ENCODE data around the gene FHL3. TPM values are rescaled to one million over a fixed set of nuclear protein-coding genes. Genes with fewer than 3 reads are reported as not detected.

FHL3 gene, protein sequence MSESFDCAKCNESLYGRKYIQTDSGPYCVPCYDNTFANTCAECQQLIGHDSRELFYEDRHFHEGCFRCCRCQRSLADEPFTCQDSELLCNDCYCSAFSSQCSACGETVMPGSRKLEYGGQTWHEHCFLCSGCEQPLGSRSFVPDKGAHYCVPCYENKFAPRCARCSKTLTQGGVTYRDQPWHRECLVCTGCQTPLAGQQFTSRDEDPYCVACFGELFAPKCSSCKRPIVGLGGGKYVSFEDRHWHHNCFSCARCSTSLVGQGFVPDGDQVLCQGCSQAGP
- total RNA-seq (10 to 100 TPM; 11.0 to 11.4 TPM), polyA plus RNA-seq (10 to 100 TPM in 1 of 3 donors, 1 to 10 TPM in 2; 4.8 to 12.7 (median 8.1) TPM), total RNA-seq (3.4 to 15.3 (median 6.4) reads per million in 6 experiments)

DNA sequence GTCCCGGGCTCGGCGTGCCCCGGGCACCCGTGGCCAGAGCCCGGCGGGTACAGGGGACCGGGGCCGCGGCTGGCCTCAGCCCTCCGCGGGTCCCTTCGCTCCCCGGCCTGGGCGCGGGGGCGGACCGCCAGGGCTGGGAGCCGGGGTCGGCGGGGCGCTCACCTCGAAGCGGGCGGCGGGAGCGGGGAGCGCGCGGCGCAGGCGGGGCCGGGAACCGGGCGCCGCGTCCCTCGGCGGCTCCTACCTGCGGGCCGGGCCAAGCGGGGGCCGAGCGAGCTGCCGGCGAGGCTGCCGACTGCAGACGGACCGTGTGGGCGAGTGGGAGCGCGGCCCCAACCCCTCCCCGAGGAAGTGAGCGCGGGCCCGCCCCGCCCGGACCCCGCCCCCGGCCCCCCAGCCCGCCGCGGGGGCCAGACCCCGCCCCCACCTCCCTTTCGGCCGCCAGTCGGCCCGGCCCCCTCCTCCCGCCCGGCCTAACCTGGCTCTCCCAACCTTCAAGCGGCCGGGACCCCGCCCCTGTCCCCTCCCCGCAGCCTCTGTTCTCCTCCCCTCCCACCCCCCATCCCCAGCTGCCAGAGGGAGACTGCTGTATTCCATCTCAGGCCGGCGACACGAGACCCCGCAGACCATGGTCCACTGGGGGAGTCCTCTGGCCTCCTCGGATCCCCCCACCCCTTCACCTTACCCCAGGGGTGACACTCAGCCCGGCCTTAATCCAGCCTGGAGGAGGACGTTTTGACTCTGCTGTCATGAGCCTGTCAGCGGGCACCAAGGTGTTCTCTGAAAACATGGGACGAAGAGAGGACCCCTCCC lies at the start of gene FHL3:
Gene FHL3 (minus strand): TSS at position 320 of the 813 bp plus-strand sequence. CDS start 6,102 bp downstream, outside the sequence.
- no peaks in the 10 kb centered on the region for H3K9me3 Mint-ChIP-seq
- H3K4me3 Mint-ChIP-seq, result peak within 1 kb of the TSS; percentile 79 to 93 (median 86)
- peaks cover 0 to 2% (median 0%) of the 10 kb centered on the region in 5 donors for H3K27me3 Mint-ChIP-seq
- peak within 1 kb of the TSS; percentile 55 to 93 (median 87) for H3K27ac Mint-ChIP-seq
- POLR2A ChIA-PET, result interaction anchor here (1.1 kb wide), 1 partner anchor 10 kb away, joined by 3 read pairs; no protein-coding TSS in a partner anchor
- H3K36me3 Mint-ChIP-seq, result no peaks in the 10 kb centered on the region
- peaks cover 20 to 62% (median 54%) of the 10 kb centered on the region in 4 donors for H3K4me1 Mint-ChIP-seq
- peak; percentile 17 to 65 for ATAC-seq
- peak in 5 of 10 donors; percentile 22 to 72 (median 54) for DNase-seq

DNA sequence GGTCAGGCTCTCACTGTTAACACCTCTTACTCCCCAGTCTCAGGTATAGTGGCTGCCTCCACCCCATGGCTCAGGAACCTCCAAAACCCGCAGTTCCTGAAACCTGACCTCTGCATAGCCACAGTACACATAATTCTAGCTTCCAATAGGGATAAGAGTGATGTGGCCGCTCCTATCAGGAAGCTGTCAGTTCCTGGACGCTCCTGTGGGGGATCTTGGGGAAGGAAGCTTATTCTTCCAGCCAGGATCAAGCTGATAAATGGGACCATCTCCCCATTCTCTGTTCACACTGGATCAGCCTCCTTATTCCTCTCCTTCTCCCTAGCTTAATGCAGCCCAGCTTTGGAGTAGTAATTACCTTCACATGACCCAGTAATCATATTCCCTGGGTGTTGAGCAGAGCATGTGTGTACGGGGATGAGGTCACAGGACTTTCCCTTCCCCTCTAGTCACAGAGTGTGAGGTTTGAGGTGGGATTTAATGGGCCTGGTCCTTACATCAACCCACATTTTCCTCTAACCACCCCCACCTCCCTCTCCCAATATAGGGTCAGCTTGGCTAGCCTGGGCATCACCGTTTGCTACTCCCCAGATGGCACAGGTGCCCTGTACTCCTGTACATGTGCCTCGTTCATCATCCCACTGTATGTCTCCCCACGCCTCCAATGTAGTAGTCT lies 48.2 kb upstream of the FHL3 start:
- POLR2A ChIA-PET, result no interaction called here
- Mint-ChIP-seq H3K4me1 (peaks cover 0 to 13% (median 7%) of the 10 kb centered on the region in 4 donors), H3K36me3 (no peaks in the 10 kb centered on the region), H3K27me3 (peaks cover 2 to 16% (median 14%) of the 10 kb centered on the region in 5 donors), H3K27ac (peak overlapping the region in 1 of 10 donors; percentile 8), H3K4me3 (no peak overlapping the region), H3K9me3 (no peaks in the 10 kb centered on the region)
- no peak for ATAC-seq
- no peak for DNase-seq

DNA sequence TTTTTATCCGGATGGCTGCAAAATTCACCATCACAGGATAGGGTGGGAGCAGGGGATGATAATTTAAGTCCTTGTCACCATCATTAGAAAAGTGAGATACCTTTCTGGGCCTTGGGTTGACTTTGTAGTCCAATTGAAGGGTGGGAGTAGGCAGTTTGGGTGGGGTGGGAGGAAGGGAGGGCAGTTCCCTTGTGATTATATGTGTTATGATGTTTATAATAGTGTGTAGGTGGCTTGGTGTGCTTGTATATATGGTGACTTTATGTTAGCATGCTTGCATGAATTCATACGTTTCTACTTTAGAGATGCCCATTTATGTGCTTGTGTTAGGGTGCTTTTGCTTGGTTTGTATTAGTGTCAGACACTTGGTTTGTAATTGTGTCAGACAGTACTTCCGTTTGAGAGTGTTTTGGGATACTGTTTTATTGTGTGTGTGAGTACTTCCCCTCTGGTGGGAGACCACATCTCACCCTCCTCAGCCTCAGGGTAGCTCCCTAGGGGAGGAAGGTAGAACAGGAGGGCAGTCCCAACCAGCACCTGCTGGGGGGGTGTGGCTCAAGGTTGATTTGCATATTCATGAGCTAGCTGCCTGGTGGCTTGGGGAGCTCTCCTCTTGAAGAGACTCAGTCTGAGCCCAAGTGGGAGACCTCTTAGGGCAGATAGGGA lies 47.6 kb upstream of the FHL3 start:
- no peaks in the 10 kb centered on the region for H3K9me3 Mint-ChIP-seq
- no peak for DNase-seq
- POLR2A ChIA-PET, result no interaction called here
- peaks cover 2 to 14% (median 10%) of the 10 kb centered on the region in 5 donors for H3K27me3 Mint-ChIP-seq
- no peaks in the 10 kb centered on the region for H3K36me3 Mint-ChIP-seq
- no peak overlapping the region for H3K4me3 Mint-ChIP-seq
- H3K4me1 Mint-ChIP-seq, result peaks cover 0 to 13% (median 7%) of the 10 kb centered on the region in 4 donors
- ATAC-seq, result peak; percentile 38 to 54
- no peak overlapping the region for H3K27ac Mint-ChIP-seq

DNA sequence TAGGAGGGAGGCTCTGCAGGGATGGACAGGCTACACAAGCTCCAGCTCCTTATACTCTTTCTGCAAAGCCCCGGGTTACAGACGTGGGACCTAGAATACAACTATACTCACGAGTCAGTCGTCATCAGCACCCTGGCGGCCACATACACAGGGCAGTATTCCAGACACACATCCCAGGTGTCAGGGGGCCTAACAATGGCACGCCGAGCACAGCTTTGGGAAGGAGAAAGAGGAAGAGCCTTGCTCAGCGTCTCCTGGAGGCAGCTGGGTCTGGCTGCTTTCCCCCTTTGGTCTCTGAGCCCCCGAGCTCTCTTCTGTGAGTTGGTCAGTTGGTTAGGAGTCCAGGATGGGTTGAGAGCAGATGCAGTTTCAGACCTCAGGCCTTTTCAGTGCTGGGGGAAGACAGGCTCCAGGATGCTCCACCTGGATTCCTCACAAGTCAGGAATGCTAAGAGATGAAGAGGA lies 45.8 kb upstream of the FHL3 start:
- Mint-ChIP-seq H3K4me1 (peaks cover 0 to 13% (median 7%) of the 10 kb centered on the region in 4 donors), H3K4me3 (no peak overlapping the region), H3K27ac (no peak overlapping the region), H3K36me3 (no peaks in the 10 kb centered on the region), H3K9me3 (no peaks in the 10 kb centered on the region), H3K27me3 (peaks cover 2 to 16% (median 10%) of the 10 kb centered on the region in 5 donors)
- POLR2A ChIA-PET, result no interaction called here
- ATAC-seq (no peak), DNase-seq (no peak)

DNA sequence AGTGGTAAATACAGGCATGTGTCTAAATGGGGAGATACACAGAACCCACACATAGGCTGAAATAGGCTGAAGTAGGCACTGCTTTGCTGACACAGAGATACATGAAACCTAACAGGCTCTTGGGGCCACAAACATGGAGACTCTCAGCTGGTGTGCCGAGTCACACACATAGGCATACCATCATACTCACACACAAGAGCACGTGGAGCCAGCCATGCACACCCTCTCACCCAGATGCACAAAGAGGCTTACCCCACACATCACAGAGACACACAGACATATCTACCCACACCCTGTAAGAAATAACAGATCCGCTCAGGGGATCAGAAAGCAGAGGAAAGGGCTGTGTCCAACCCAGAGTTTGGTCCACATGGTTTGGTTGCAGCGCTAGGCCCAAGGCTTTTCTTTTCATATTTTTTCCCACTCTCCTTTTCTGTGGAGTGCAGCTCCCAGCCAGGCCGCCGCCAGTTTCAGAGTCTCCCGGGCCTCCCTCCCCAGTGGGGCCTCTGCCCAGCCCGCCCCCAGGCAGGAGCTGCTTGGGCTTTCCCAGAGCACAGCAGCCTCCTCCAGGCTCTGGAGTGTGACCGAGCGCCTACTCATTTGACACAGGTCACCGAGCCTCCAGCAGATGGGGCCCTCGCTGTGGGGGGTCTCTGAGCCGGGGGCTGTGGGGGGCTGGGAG lies 45.2 kb upstream of the FHL3 start:
- peaks cover 2 to 19% (median 8%) of the 10 kb centered on the region in 5 donors for H3K27me3 Mint-ChIP-seq
- POLR2A ChIA-PET, result no interaction called here
- H3K36me3 Mint-ChIP-seq, result no peaks in the 10 kb centered on the region
- no peak for DNase-seq
- H3K27ac Mint-ChIP-seq, result no peak overlapping the region
- peaks cover 2 to 13% (median 7%) of the 10 kb centered on the region in 4 donors for H3K4me1 Mint-ChIP-seq
- no peaks in the 10 kb centered on the region for H3K9me3 Mint-ChIP-seq
- H3K4me3 Mint-ChIP-seq, result no peak overlapping the region
- ATAC-seq, result no peak

DNA sequence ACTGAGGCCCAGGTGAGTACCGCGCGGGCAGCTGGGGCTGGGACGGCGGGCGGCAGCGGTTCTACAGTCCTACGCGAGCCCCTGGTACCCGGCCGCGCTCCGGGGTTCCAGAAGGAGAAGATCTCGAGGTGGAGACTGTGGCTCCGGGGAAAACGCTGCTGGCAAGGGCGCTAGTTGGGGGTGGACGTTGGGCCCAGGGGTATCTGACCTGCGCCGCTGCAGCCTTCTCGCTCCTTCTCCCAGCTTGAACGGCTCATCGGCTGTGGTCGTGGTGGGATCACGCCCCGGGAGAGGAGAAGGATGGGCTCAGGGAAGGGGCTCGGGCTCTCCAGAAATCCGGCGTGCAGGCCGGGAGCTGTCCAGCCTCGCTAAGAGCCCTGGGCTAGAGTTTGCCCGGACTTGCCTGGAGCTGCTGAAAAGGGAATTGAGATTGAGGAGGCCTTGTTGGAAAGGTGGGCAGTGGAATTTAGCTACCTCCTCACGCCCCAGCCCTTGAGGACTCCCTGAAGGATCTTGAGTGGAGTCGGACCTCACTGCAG lies 42.4 kb upstream of the FHL3 start:
- Mint-ChIP-seq H3K4me1 (peaks cover 10 to 20% (median 12%) of the 10 kb centered on the region in 4 donors), H3K36me3 (peaks cover 0 to 3% (median 0%) of the 10 kb centered on the region in 3 donors), H3K27me3 (peaks cover 7 to 27% (median 19%) of the 10 kb centered on the region in 5 donors), H3K27ac (peak overlapping the region in 3 of 10 donors; percentile 22 to 59 (median 33)), H3K4me3 (peak overlapping the region; percentile 46 to 87 (median 77)), H3K9me3 (no peaks in the 10 kb centered on the region)
- ATAC-seq (peak in 1 of 2 donors; percentile 1), DNase-seq (no peak)
- POLR2A ChIA-PET, result interaction anchor here (0.6 kb wide), 1 partner anchor 520 kb away, joined by 4 read pairs; no protein-coding TSS in a partner anchor

DNA sequence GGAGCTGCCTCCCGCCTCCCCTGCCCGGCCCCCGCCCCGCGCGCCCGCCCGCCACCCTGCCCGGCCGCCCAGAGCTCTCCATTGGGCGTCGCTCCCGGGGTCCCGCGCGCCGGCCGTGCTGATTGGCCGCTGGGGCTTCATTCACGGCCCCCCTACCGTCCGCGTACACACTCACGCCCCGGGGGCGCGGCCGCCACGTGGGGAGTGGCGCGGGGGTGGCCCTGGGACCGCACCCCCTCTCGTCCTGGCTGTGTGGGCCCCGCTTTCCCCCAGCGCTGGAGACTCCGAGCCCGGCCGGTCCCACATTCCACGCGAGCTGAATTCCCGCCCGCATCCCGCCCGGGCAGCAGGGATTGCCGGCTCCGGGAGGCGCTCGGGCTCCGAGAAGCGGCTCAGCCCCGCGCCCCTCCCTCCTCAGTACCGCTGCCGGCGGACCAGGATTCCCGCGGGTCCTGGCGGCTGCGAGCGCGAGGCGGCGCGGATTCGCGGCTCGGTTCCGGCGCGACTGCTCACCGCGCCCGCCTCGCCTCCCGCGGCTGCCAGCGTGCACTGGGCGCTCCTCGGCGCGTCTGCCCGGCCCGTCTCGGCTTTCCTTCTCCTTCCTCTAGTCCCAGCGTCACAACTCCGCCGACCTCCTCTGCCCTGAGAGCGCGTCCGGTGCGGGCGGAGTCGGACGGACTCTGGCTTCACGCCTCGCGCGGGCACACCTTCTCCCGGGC lies 41.7 kb upstream of the FHL3 start:
- no peaks in the 10 kb centered on the region for H3K9me3 Mint-ChIP-seq
- ATAC-seq (peak; percentile 78 to 81), DNase-seq (peak; percentile 43 to 79 (median 58))
- H3K4me3 Mint-ChIP-seq, result peak overlapping the region; percentile 45 to 87 (median 77)
- peak overlapping the region in 2 of 10 donors; percentile 22 to 59 for H3K27ac Mint-ChIP-seq
- POLR2A ChIA-PET, result no interaction called here
- peaks cover 8 to 18% (median 10%) of the 10 kb centered on the region in 4 donors for H3K4me1 Mint-ChIP-seq
- H3K27me3 Mint-ChIP-seq, result peaks cover 9 to 33% (median 25%) of the 10 kb centered on the region in 5 donors
- H3K36me3 Mint-ChIP-seq, result peaks cover 0 to 3% (median 0%) of the 10 kb centered on the region in 3 donors

DNA sequence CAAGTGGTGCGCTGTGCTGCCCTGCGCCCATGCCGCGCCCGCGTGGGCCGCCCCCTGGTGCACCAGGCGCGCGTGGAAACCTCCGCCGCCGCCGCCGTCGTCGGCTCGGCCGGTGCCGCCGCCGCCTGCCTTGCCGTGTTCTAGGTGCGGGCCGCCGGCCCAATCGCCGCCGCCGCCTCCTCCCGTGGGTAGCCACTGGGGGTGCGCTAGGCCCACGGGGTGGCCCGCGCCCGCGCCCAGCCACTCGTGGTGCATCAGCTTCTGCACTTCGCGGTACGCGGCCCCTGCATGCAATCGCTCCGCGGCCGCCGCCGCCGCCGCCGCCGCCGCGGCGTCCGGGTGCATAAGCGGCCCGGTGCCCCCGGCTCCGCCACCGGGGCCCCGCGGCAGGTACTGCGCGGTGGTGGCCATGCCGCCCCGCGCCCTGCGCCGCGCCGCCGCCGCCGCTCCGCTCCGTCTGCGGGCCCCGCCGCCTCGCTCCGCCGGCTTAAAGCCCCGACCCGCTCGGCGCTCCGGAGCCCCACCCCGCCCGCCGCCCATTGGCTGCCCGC lies 41.1 kb upstream of the FHL3 start, which contains the start of gene POU3F1:
Gene POU3F1 (minus strand): TSS at position 461 of the 551 bp plus-strand sequence. CDS start 50 bp downstream, at position 411.
- POLR2A ChIA-PET, result no interaction called here
- H3K9me3 Mint-ChIP-seq, result no peaks in the 10 kb centered on the region
- peak within 1 kb of the TSS in 2 of 10 donors; percentile 22 to 59 for H3K27ac Mint-ChIP-seq
- DNase-seq (peak in 1 of 10 donors; percentile 13), ATAC-seq (peak; percentile 23 to 26)
- peaks cover 8 to 18% (median 10%) of the 10 kb centered on the region in 4 donors for H3K4me1 Mint-ChIP-seq
- peaks cover 0 to 3% (median 0%) of the 10 kb centered on the region in 3 donors for H3K36me3 Mint-ChIP-seq
- H3K27me3 Mint-ChIP-seq, result peaks cover 16 to 40% (median 30%) of the 10 kb centered on the region in 5 donors
- H3K4me3 Mint-ChIP-seq, result peak within 1 kb of the TSS; percentile 46 to 87 (median 77)

DNA sequence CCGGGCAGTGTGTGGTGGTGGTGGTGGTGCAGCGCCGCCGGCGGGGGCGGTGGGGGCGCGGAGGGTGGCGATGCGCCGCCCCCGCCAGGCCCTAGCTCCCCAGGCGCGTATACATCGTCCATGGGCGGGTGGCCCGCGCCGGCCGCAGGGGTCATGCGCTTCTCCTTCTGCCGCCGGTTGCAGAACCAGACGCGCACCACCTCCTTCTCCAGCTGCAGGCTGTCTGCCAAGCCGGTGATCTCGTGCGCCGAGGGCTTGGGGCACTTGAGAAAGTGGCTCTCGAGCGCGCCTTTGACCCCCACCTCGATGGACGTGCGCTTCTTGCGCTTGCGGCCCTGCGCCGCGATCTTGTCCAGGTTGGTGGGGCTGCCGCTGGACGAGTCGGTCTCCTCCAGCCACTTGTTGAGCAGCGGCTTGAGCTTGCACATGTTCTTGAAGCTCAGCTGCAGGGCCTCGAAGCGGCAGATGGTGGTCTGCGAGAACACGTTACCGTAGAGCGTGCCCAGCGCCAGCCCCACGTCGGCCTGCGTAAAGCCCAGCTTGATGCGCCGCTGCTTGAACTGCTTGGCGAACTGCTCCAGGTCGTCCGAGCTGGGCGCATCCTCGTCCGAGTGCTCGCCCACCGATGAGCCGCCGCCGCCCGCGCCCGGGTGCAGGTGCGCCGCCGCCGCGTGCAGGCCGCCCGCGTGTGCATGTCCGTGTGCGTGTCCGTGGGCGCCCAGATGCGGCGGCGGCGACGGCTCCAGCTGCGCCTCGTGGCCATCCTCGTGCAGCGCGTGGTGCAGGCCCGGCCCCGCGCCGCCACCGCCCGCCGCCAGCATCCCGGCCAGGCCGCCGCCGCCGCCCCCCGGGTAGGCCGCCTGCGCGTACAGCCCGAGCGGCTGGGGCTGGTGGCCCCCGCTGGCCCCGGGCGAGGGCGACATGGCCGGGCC lies 40.4 kb upstream of the FHL3 start:
- H3K4me3 Mint-ChIP-seq, result peak overlapping the region; percentile 11 to 58 (median 40)
- DNase-seq (no peak), ATAC-seq (no peak)
- H3K27me3 Mint-ChIP-seq, result peaks cover 19 to 46% (median 33%) of the 10 kb centered on the region in 5 donors
- H3K4me1 Mint-ChIP-seq, result peaks cover 8 to 18% (median 10%) of the 10 kb centered on the region in 4 donors
- POLR2A ChIA-PET, result no interaction called here
- peaks cover 0 to 3% (median 0%) of the 10 kb centered on the region in 3 donors for H3K36me3 Mint-ChIP-seq
- no peak overlapping the region for H3K27ac Mint-ChIP-seq
- no peaks in the 10 kb centered on the region for H3K9me3 Mint-ChIP-seq

Data from naive thymus-derived CD8-positive, alpha-beta T cell (primary cell).